Globus pallidus (tissue), 1 donor: ENCODE measurements around the gene FBXL17.

Experiments used
- DNase-seq: peaks from one replicate; pipeline ENCODE4 v3.0.0-alpha.2; 2015; ENCODE audit warnings: low spot score

The FBXL17 gene

GRCh38 chr5:108249785-108250426, 132.0 kb downstream of the FBXL17 start:
- no peak for DNase-seq

- DNase-seq = no peak
Measured at GRCh38 chr5:108249095-108249784, 132.7 kb downstream of the FBXL17 start.

DNA sequence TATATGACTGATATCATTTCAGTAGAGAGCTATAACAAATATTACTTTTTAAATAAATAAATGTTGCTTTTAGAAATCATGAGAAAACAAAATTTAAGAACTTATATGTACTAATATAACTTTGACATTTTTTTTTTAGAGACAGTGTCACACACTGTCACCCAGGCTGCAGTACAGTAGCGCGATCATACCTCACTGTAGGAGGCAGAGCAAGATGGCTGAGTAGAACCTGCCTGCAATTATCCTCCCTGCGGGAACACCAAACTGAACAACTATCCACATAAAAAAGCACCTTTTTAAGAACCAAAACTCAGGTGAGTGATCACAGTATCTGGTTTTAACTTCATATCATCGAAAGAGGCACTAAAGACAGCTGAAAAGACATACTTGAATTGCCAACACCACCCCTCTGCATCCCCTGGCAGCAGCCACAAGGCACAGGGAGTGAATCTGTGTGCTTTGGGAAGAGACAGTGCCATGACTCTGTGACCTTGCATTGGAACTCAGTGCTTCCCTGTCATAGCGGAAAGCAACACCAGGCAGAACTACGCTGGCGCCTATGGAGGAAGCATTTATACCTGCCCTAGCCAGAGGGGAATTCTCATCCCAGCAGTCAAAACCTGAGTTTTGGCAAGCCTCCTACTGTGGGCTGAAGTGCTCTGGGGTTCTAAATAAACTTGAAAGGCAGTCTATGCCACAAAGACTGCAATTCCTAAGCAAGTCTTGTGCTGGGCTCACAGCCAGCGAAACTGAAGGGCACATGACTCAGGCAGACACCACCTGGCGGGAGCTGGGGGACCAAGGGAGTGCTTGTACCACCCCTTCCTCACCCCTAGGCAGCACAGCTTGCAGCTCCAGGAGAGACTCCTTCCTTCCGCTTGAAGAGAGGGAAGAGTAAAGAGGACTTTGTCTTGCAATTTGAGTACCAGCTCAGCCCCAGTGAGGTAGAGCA, 142.7 kb downstream of the FBXL17 start:
- no peak for DNase-seq

GRCh38 chr5:108238461-108238860, 143.4 kb downstream of the FBXL17 start:
- DNase-seq = no peak

GRCh38 chr5:108233617-108234155, 148.2 kb downstream of the FBXL17 start:
- DNase-seq = no peak

- no peak for DNase-seq
Measured at GRCh38 chr5:108232805-108233204, 149.1 kb downstream of the FBXL17 start.

DNA sequence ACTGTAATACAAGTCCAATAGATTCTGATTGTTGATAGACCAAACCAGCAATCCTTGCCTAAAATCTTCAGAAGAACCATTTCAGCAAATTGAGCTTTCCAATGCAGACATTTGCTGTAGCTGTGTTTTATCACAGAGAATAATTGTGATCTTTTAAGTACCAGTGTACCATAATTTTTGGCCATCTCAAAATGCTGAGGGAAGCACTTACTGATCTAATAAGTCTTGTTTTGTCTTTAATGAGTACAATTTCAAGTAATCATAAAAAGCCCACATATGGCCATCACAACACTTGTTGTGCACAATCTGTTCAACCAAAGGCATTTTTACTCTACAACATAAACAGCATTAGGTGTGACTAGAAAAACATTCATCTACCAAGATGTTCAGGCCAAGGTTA, 159.9 kb downstream of the FBXL17 start:
- DNase-seq = no peak

GRCh38 chr5:108220834-108221233, 161.1 kb downstream of the FBXL17 start:
- DNase-seq = no peak

DNA sequence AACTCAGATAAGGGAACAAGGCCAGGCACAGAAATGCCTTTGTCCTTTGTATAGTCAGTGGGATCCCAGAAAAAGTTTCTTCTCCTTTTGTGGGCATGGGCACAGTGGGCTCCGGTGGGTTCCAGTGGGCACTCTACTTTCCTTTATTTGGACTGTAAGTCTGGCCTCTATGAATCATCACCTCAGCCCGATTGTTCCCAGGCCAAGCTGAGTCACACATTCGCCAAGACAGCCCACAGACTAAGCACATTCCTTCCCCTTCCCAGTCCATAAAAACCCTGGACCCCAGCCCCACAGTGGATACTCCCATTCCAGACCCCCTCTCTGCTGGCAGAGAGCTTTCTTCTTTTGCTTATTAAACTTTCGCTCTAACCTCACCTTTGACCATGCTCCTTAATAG, 165.0 kb downstream of the FBXL17 start:
- no peak for DNase-seq

DNA sequence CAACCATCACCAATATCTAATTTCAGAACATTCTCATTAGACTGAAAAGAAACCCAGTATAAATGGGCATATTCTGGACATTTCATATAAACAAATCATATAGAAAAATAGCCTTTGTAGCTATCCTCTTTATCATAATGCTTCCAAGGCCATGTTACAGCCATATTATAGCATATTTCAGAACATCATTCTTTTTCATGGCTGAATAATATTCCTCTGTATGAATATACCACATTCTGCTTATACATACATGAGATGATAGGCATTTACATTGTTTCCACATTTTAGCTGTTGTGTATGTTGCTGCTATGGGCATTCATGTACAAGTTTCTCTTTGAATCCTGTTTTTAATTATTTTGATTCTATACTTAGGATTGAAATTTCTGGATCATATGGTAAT, 167.0 kb downstream of the FBXL17 start:
- no peak for DNase-seq

DNA sequence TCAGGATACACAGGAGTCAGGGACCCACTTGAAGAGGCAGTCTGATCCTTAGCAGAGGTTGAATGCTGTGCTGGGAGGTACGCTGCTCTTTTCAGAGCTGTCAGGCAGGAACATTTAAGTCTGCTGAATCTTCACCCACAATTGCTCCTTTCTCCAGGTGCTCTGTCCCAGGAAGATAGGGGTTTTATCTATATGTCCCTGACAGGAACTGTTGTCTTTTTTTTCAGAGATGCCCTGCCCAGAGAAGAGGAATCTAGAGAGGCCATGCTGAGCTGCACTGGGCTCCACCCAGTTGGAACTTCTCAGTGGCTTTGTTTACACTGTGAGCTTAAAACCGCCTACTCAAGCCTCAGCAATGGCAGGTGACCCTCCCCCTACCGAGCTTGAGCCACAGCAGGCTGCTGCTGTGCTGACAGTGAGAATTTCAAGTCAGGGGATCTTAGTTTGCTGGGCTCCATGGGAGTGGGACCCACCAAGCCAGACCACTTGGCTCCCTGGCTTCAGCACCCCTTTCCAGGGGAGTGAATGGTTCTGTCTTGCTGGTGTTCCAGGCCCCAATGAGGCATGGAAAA, 169.0 kb downstream of the FBXL17 start:
- DNase-seq = no peak

GRCh38 chr5:108206707-108207106, 175.2 kb downstream of the FBXL17 start:
- no peak for DNase-seq

DNA sequence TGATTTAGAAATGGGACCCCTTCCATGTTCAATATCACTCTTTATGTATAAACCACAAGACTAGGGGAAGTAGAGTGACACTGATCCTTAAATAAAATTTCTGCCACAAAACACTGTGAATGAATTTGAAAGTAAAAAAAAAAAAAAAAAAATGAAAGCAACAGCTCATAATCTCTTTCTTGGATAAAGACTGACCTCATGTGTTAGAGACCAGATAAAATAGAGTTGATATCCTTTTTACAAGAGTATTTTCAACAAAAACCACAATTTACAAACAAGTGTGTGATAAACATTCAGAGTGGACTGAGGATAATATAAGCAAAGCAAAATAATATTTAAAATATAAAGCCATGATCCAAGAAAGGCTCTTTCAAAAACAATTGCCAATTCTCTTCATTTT, 180.2 kb downstream of the FBXL17 start:
- no peak for DNase-seq

GRCh38 chr5:108196276-108196675, 185.6 kb downstream of the FBXL17 start:
- no peak for DNase-seq

GRCh38 chr5:108193021-108193795, 188.7 kb downstream of the FBXL17 start:
- DNase-seq = no peak

- DNase-seq = no peak
Measured at GRCh38 chr5:108184940-108185339, 197.0 kb downstream of the FBXL17 start.

DNA sequence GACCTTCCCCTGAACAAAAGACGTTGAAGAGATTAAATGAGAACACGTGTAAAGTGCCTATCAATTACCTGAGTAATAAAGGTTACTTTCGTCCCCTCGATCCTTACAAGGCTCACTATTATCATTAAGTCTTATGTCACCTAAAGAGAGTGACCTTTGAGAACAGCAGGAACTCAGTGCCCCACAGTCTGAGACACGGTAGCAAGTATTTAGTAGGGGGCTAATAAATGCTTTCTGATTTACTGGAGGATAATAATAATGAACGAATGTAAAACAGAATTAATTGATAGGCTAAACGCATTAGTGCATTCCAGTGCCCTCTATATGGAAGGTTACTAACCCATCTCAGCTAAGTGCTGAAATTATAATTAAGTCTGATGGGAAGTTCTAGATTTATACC, 199.9 kb downstream of the FBXL17 start:
- no peak for DNase-seq

DNA sequence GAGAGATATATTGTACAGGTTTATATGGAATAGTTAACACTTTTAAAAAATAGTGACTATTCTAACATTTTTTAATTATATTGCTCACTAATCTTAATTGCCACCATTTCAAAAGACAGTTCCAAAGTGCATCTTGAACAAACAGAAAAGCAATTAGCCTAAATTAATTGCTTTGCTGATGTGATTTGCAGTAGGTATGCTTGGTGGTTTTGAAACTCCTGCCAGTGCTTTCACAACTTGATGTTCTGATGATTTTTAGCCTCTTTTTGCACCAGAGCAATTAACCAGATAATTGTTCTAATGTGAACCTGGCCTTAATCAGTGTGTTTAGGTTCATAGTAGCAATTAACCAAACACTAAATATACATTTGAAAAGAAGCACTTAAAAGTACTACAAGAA, 207.6 kb downstream of the FBXL17 start:
- no peak for DNase-seq

GRCh38 chr5:108171759-108172158, 210.1 kb downstream of the FBXL17 start:
- no peak for DNase-seq

GRCh38 chr5:108168915-108169314, 213.0 kb downstream of the FBXL17 start:
- peak; percentile 20 for DNase-seq

GRCh38 chr5:108167174-108167573, 214.7 kb downstream of the FBXL17 start:
- no peak for DNase-seq
